Left lung (tissue), 14 donors: Measurements from ENCODE around the gene C1orf35. TPM values are rescaled to one million over a fixed set of nuclear protein-coding genes. Genes with fewer than 3 reads are reported as not detected.

Experiments
- ATAC-seq: fragments of 200-7000 bp; cut with Tn5 transposase; one replicate; pipeline ENCODE4 v1.9.1; 2020; ENCODE audit warnings: moderate library complexity
- DNase-seq, 4 donors: peaks; one replicate each; pipeline ENCODE4 v3.0.0-alpha.2; 2013 to 2020
- H3K27ac ChIP-seq, 2 donors: fragments of 200-600 bp; sonication (generic) in 1 of 2; one replicate each; pipeline versions ENCODE4 v1.5.0 to v1.8.0; 2020 to 2021
- H3K27me3 ChIP-seq, 2 donors: fragments of 200-600 bp; sonication (generic) in 1 of 2; one replicate each; pipeline versions ENCODE4 v1.5.0 to v1.8.0; 2020 to 2021
- H3K36me3 ChIP-seq, 2 donors: fragments of 200-600 bp; sonication (generic) in 1 of 2; one replicate each; pipeline versions ENCODE4 v1.5.0 to v1.8.0; 2020 to 2021
- H3K4me1 ChIP-seq, 2 donors: fragments of 200-600 bp; one replicate each; pipeline ENCODE4 v1.8.0; 2021
- H3K4me3 ChIP-seq, 2 donors: fragments of 200-600 bp; sonication (generic) in 1 of 2; one replicate each; pipeline versions ENCODE4 v1.5.0 to v1.8.0; 2020 to 2021; ENCODE audit warnings: mild to moderate bottlenecking in 1 of 2
- H3K9me3 ChIP-seq, 2 donors: fragments of 200-600 bp; sonication (generic) in 1 of 2; one replicate each; pipeline versions ENCODE4 v1.5.0 to v1.8.0; 2020 to 2021
- CTCF ChIP-seq, 2 donors: fragments of 200-600 bp; sonication (generic) in 1 of 2; IDR thresholded peaks; one replicate each; pipeline versions ENCODE4 v1.5.0 to v1.8.0; 2021; ENCODE audit warnings: antibody characterized with exemption in 2 of 2
- intact Hi-C, 2 donors: fragments of 100-400 bp; cut with DNase I; formaldehyde crosslinking; loops; one replicate each; pipeline versions ENCODE4 v1.11.2 to v1.14.2; 2022
- long read RNA-seq, 12 donors: library from polyadenylated mRNA in 2 of 12; unstranded in 2 of 12; transcript quantifications; one replicate each; pipeline ENCODE4 v2.0.0 and lab custom pipeline, GENCODE V29; 2019 to 2026
- polyA plus RNA-seq, 6 donors: library from polyadenylated mRNA; unstranded; fragments of 120-200 nt; gene quantifications; one replicate each; pipeline ENCODE4 v1.2.1, GENCODE V29; 2013; ENCODE audit not compliant: insufficient read length in 6 of 6
- total RNA-seq, 2 donors: library from RNA; stranded (reverse); fragmentation: NEBNext Ultra II Directional; extraction: Animal tissue kit (Norgen Biotek cat#: 25700); gene quantifications; one replicate each; pipeline ENCODE4 v1.2.1, GENCODE V29; 2021
- donor health status: DM: no; HTN: yes; CAD: no.
- donor health status: DM: no; HTN: no; CAD: no.

Gene C1orf35
- total RNA-seq (10 to 100 TPM; 12.6 to 13.2 TPM), polyA plus RNA-seq (10 to 100 TPM; 14.9 to 21.1 (median 18.0) TPM)
- long read RNA-seq, donor 1, transcript C1orf35-201 (8 exons, 1,427 nt) = major isoform, 10 of 544 reads
- long read RNA-seq, donor 1, partial matches to known transcripts = 276 of 544 reads
- long read RNA-seq, donor 1, other reads (novel, unspliced or antisense) = 257 of 544 reads
- long read RNA-seq, donor 2, transcript C1orf35-201 (8 exons, 1,427 nt) = major isoform, 5 of 27 reads
- long read RNA-seq, donor 2, partial matches to known transcripts = 20 of 27 reads
- long read RNA-seq, donor 2, other reads (novel, unspliced or antisense) = 0 of 27 reads
- long read RNA-seq, donor 3, transcript C1orf35-201 (8 exons, 1,427 nt) = major isoform, 6 of 7 reads
- long read RNA-seq, donor 3, partial matches to known transcripts = 0 of 7 reads
- long read RNA-seq, donor 3, other reads (novel, unspliced or antisense) = 0 of 7 reads
- long read RNA-seq, donor 4, partial matches to known transcripts = 30 of 35 reads
- long read RNA-seq, donor 4, other reads (novel, unspliced or antisense) = 3 of 35 reads
- long read RNA-seq, donor 5, transcript C1orf35-201 (8 exons, 1,427 nt) = major isoform, 8 of 20 reads
- long read RNA-seq, donor 5, partial matches to known transcripts = 12 of 20 reads
- long read RNA-seq, donor 5, other reads (novel, unspliced or antisense) = 0 of 20 reads
- long read RNA-seq, donor 6, partial matches to known transcripts = 0 of 5 reads
- long read RNA-seq, donor 6, other reads (novel, unspliced or antisense) = 0 of 5 reads
- long read RNA-seq, donor 7, transcript C1orf35-201 (8 exons, 1,427 nt) = major isoform, 11 of 11 reads
- long read RNA-seq, donor 7, partial matches to known transcripts = 0 of 11 reads
- long read RNA-seq, donor 7, other reads (novel, unspliced or antisense) = 0 of 11 reads
- long read RNA-seq, donor 8, transcript C1orf35-201 (8 exons, 1,427 nt) = major isoform, 10 of 41 reads
- long read RNA-seq, donor 8, partial matches to known transcripts = 30 of 41 reads
- long read RNA-seq, donor 8, other reads (novel, unspliced or antisense) = 0 of 41 reads
- long read RNA-seq, donor 9 = 0 reads
- long read RNA-seq, donor 10, partial matches to known transcripts = 28 of 33 reads
- long read RNA-seq, donor 10, other reads (novel, unspliced or antisense) = 3 of 33 reads
- long read RNA-seq, donor 11, transcript C1orf35-201 (8 exons, 1,427 nt) = major isoform, 6 of 20 reads
- long read RNA-seq, donor 11, partial matches to known transcripts = 14 of 20 reads
- long read RNA-seq, donor 11, other reads (novel, unspliced or antisense) = 0 of 20 reads
- long read RNA-seq, donor 12, transcript C1orf35-201 (8 exons, 1,427 nt) = major isoform, 5 of 5 reads
- long read RNA-seq, donor 12, partial matches to known transcripts = 0 of 5 reads
- long read RNA-seq, donor 12, other reads (novel, unspliced or antisense) = 0 of 5 reads

GRCh38 chr1:228102791-228103620, at the start of gene C1orf35:
TSS of gene C1orf35 (minus strand) at chr1:228103325. CDS start at chr1:228103227, 98 bp downstream.
- TF ChIP-seq CTCF (IDR thresholded peaks at IDR 0.05) = no peak
- Histone ChIP-seq H3K27ac (peak within 1 kb of the TSS; percentile 85 to 92), H3K27me3 (no peaks in the 10 kb centered on the region), H3K4me3 (peak within 1 kb of the TSS; percentile 97 to 99), H3K4me1 (peaks cover 10 to 66% of the 10 kb centered on the region in 2 donors), H3K9me3 (no peaks in the 10 kb centered on the region), H3K36me3 (peaks cover 2 to 60% of the 10 kb centered on the region in 2 donors)
- intact Hi-C loops = no loop called here
- peak; percentile 91 for ATAC-seq
- DNase-seq = peak; percentile 92 to 98 (median 96)

DNA sequence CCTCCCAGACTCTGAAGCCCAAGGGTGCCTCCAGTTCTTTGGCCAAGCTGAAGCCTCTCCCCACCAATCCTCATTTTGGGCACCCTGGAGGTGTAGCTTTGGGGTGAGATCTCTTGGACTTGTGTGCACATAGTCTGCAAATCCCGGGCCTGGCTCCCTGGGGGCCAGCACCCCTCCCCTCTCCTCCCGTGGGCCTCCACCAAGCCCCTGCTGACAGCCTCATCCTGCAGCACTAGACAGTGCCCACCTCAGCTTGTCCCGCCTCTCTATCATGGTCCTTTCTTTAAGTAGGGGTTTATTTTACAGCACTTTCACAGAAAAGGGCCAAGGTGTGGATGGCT, 49.8 kb upstream of the C1orf35 start:
- Histone ChIP-seq H3K9me3 (no peaks in the 10 kb centered on the region), H3K4me1 (peaks cover 6 to 48% of the 10 kb centered on the region in 2 donors), H3K27ac (no peak overlapping the region), H3K4me3 (no peak overlapping the region), H3K36me3 (peaks cover 0 to 22% of the 10 kb centered on the region in 2 donors), H3K27me3 (peaks cover 0 to 13% of the 10 kb centered on the region in 2 donors)
- no peak for ATAC-seq
- DNase-seq = peak in 1 of 4 donors; percentile 46
- TF ChIP-seq CTCF (IDR thresholded peaks at IDR 0.05) = no peak
- intact Hi-C loops = no loop called here

DNA sequence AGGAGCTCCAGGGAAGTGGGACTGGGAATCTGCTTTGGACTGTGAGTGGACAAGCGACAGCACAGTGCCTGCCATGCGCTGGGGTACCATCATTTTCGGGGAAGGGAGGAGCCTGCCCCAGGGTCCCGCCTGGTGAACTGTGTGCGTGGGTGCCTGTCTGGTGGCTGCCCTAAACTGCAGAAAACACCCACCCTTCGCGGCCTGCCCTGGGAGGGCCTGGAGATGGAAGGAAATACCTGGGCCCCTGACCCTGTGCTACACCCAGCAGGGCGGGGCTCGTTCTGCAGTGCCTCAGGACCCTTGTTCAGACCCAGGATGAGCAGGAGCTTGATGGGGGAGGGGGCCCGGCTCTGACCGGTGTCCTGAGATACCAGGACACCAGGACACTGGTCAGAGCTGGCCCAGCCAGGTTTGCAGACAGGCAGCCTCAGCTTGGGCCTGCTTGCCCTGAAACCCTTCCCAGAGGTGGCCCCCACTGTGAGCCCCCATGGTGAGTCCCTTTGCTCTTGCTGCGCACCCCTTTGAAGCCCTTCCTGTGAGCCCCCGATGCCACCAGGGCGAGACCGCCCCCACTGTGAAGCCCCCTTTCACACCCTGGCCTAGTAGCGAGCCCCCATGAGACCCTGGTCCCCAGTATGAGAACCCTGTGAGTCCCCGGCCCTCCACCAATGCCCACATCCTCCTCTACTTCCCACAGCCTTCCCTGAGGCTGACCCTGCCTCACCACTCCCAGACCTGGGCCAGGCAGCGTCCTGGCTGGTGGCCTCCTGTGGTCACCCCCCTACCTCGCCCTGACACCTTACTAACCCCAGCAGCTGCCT, 49.2 kb upstream of the C1orf35 start:
- H3K4me1 ChIP-seq = peaks cover 6 to 54% of the 10 kb centered on the region in 2 donors
- peak in 2 of 4 donors; percentile 30 to 71 for DNase-seq

More for the DNA sequence above, 49.2 kb upstream of the C1orf35 start:
- Histone ChIP-seq H3K27ac (no peak overlapping the region), H3K4me3 (no peak overlapping the region), H3K27me3 (peaks cover 0 to 8% of the 10 kb centered on the region in 2 donors), H3K36me3 (peaks cover 0 to 28% of the 10 kb centered on the region in 2 donors), H3K9me3 (no peaks in the 10 kb centered on the region)
- intact Hi-C loops = no loop called here
- TF ChIP-seq CTCF (IDR thresholded peaks at IDR 0.05) = no peak
- no peak for ATAC-seq
